ENCODE data around the gene TCN2.

GRCh38 chr22:30598986-30599385, 8.0 kb upstream of the TCN2 start:
- TF ChIP-seq EZH2 (IDR thresholded peaks at IDR 0.05; ENCODE audit: borderline replicate concordance, low read depth, low read length) (no peak), MXI1 (IDR thresholded peaks at IDR 0.05; ENCODE audit: low read depth, low read length) (no peak)

Measured in K562 (cell line).